Sigmoid colon (tissue), 4 donors: ENCODE data around the gene PDE6C.

ENCODE experiments used
- CTCF ChIP-seq, 4 experiments: fragments of 450-650 bp in 3 of 4; fragments of 200-600 bp in 1 of 4; IDR thresholded peaks; one replicate each; pipeline ENCODE4 v1.5.1; 2016 to 2019; ENCODE audit warnings: antibody characterized with exemption in 4 of 4, mild to moderate bottlenecking in 3 of 4, moderate library complexity in 2 of 4
- EP300 ChIP-seq, 4 donors: sonication (generic); formaldehyde crosslinking; IDR thresholded peaks; one replicate each; pipeline ENCODE4 v1.6.1; 2017; ENCODE audit warnings: antibody characterized with exemption in 4 of 4
- POLR2A ChIP-seq, 2 donors: fragments of 450-650 bp; IDR thresholded peaks; one replicate each; pipeline ENCODE4 v1.6.1; 2016; ENCODE audit warnings: antibody characterized with exemption in 2 of 2, mild to moderate bottlenecking in 2 of 2, moderate library complexity in 2 of 2

DNA sequence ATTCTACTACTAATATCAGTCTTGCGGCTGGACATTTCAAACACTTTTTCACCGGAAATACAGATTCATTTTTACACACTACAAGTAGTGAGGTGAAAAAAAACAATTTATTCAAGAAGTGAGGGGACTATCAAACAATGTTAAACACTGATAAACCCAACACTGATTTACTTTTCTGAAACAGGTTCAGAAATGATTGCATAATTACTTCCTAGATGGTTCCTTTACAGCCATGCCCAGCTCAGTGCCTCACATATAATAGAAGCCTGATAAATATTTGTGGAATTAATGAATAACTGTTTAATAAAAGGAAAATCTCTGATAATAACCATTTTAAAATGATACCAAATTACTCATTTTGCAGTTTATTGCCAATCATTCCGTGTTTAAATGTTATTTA is 55.5 kb downstream of the PDE6C start:
- no peak for TF ChIP-seq CTCF (IDR thresholded peaks at IDR 0.05)
- no peak for TF ChIP-seq EP300 (IDR thresholded peaks at IDR 0.05)
- TF ChIP-seq POLR2A (IDR thresholded peaks at IDR 0.05), result no peak
